ENCODE data around the gene ANKRD28.

GRCh38 chr3:15815696-15816095 is 17.9 kb upstream of the ANKRD28 start:
- TF ChIP-seq CTCF (IDR thresholded peaks at IDR 0.05) = no peak
- TF ChIP-seq POLR2A (IDR thresholded peaks at IDR 0.05) = no peak
